ENCODE results near the gene SMIM36. TPM values are rescaled to one million over a fixed set of nuclear protein-coding genes. Genes with fewer than 3 reads are reported as not detected.
"Not testable (repeated sequence)": the region's sequence is repeated elsewhere in the genome, so short reads cannot be mapped to it uniquely, and the experiment has no call there.

Gene SMIM36
- total RNA-seq, 1 donor from 2014 or later: not detected

GRCh38 chr17:55530064-55530463 lies 18.8 kb upstream of the SMIM36 start:
- H3K4me3 Mint-ChIP-seq (ENCODE audit: low read depth): no peak overlapping the region
- peaks cover 15% of the 10 kb centered on the region for H3K27me3 Mint-ChIP-seq (ENCODE audit: low read depth)
- H3K4me1 Mint-ChIP-seq (ENCODE audit: low read depth): peaks cover 3% of the 10 kb centered on the region
- H3K36me3 Mint-ChIP-seq (ENCODE audit: low read depth): no peaks in the 10 kb centered on the region
- no peak overlapping the region for H3K27ac Mint-ChIP-seq
- H3K9me3 Mint-ChIP-seq: no peaks in the 10 kb centered on the region
- intact Hi-C loops (cut with micrococcal nuclease): no loop called here
- no peak for DNase-seq (ENCODE audit: low spot score)

- no peaks in the 10 kb centered on the region for H3K9me3 Mint-ChIP-seq
- peaks cover 16% of the 10 kb centered on the region for H3K27me3 Mint-ChIP-seq (ENCODE audit: low read depth)
- no peak overlapping the region for H3K4me3 Mint-ChIP-seq (ENCODE audit: low read depth)
- H3K27ac Mint-ChIP-seq: no peak overlapping the region
- peaks cover 15% of the 10 kb centered on the region for H3K4me1 Mint-ChIP-seq (ENCODE audit: low read depth)
- H3K36me3 Mint-ChIP-seq (ENCODE audit: low read depth): no peaks in the 10 kb centered on the region
- DNase-seq (ENCODE audit: low spot score): no peak
- intact Hi-C loops (cut with micrococcal nuclease): loop anchor here (2.0 to 10.0 kb wide), 4 partner anchors 47 to 205 kb away; no protein-coding TSS in a partner anchor
Measured at GRCh38 chr17:55527540-55528118, 16.4 kb upstream of the SMIM36 start.

GRCh38 chr17:55524440-55525220 lies 13.4 kb upstream of the SMIM36 start:
- DNase-seq (ENCODE audit: low spot score): no peak
- peaks cover 27% of the 10 kb centered on the region for H3K27me3 Mint-ChIP-seq (ENCODE audit: low read depth)
- H3K4me1 Mint-ChIP-seq (ENCODE audit: low read depth): peaks cover 15% of the 10 kb centered on the region
- intact Hi-C loops (cut with micrococcal nuclease): loop anchor here (5.0 to 10.0 kb wide), 2 partner anchors 50 to 208 kb away; no protein-coding TSS in a partner anchor
- no peaks in the 10 kb centered on the region for H3K36me3 Mint-ChIP-seq (ENCODE audit: low read depth)
- H3K27ac Mint-ChIP-seq: no peak overlapping the region
- H3K9me3 Mint-ChIP-seq: no peaks in the 10 kb centered on the region
- H3K4me3 Mint-ChIP-seq (ENCODE audit: low read depth): no peak overlapping the region

- not testable (repeated sequence) for DNase-seq (ENCODE audit: low spot score); H3K36me3 Mint-ChIP-seq (ENCODE audit: low read depth); H3K27ac Mint-ChIP-seq; H3K4me3 Mint-ChIP-seq (ENCODE audit: low read depth); H3K9me3 Mint-ChIP-seq
- intact Hi-C loops (cut with micrococcal nuclease): loop anchor here (10.0 kb wide), 1 partner anchor 52 kb away; no protein-coding TSS in a partner anchor
- peaks cover 23% of the 10 kb centered on the region for H3K27me3 Mint-ChIP-seq (ENCODE audit: low read depth)
- H3K4me1 Mint-ChIP-seq (ENCODE audit: low read depth): peaks cover 15% of the 10 kb centered on the region
Measured at GRCh38 chr17:55523032-55523431, 11.8 kb upstream of the SMIM36 start.

GRCh38 chr17:55521186-55521585 lies 9.9 kb upstream of the SMIM36 start:
- peaks cover 15% of the 10 kb centered on the region for H3K4me1 Mint-ChIP-seq (ENCODE audit: low read depth)
- H3K36me3 Mint-ChIP-seq (ENCODE audit: low read depth): no peaks in the 10 kb centered on the region
- no peak for DNase-seq (ENCODE audit: low spot score)
- no peak overlapping the region for H3K4me3 Mint-ChIP-seq (ENCODE audit: low read depth)
- H3K9me3 Mint-ChIP-seq: no peaks in the 10 kb centered on the region
- intact Hi-C loops (cut with micrococcal nuclease): loop anchor here (10.0 kb wide), 1 partner anchor 54 kb away; no protein-coding TSS in a partner anchor
- peaks cover 27% of the 10 kb centered on the region for H3K27me3 Mint-ChIP-seq (ENCODE audit: low read depth)
- no peak overlapping the region for H3K27ac Mint-ChIP-seq

- Mint-ChIP-seq H3K27me3 (ENCODE audit: low read depth) (peaks cover 29% of the 10 kb centered on the region), H3K4me1 (ENCODE audit: low read depth) (peaks cover 15% of the 10 kb centered on the region), H3K27ac (no peak overlapping the region), H3K9me3 (no peaks in the 10 kb centered on the region), H3K36me3 (ENCODE audit: low read depth) (no peaks in the 10 kb centered on the region), H3K4me3 (ENCODE audit: low read depth) (no peak overlapping the region)
- no peak for DNase-seq (ENCODE audit: low spot score)
- intact Hi-C loops (cut with micrococcal nuclease): loop anchor here (10.0 kb wide), 1 partner anchor 54 kb away; no protein-coding TSS in a partner anchor
Measured at GRCh38 chr17:55520402-55520801, 9.2 kb upstream of the SMIM36 start.

- H3K36me3 Mint-ChIP-seq (ENCODE audit: low read depth): no peaks in the 10 kb centered on the region
- no peak overlapping the region for H3K27ac Mint-ChIP-seq
- H3K9me3 Mint-ChIP-seq: no peaks in the 10 kb centered on the region
- peaks cover 33% of the 10 kb centered on the region for H3K27me3 Mint-ChIP-seq (ENCODE audit: low read depth)
- H3K4me1 Mint-ChIP-seq (ENCODE audit: low read depth): peaks cover 4% of the 10 kb centered on the region
- H3K4me3 Mint-ChIP-seq (ENCODE audit: low read depth): no peak overlapping the region
- intact Hi-C loops (cut with micrococcal nuclease): loop anchor here (10.0 kb wide), 1 partner anchor 134 kb away; no protein-coding TSS in a partner anchor
- no peak for DNase-seq (ENCODE audit: low spot score)
Measured at GRCh38 chr17:55518510-55518909, 7.3 kb upstream of the SMIM36 start.

GRCh38 chr17:55513885-55514590 lies 2.8 kb upstream of the SMIM36 start:
- H3K27ac Mint-ChIP-seq: no peak overlapping the region
- no peak overlapping the region for H3K4me3 Mint-ChIP-seq (ENCODE audit: low read depth)
- peaks cover 14% of the 10 kb centered on the region for H3K4me1 Mint-ChIP-seq (ENCODE audit: low read depth)
- H3K9me3 Mint-ChIP-seq: no peaks in the 10 kb centered on the region
- peaks cover 25% of the 10 kb centered on the region for H3K27me3 Mint-ChIP-seq (ENCODE audit: low read depth)
- intact Hi-C loops (cut with micrococcal nuclease): loop anchor here (5.0 to 10.0 kb wide), 5 partner anchors 92 to 522 kb away; partner anchors contain the start of gene MMD
- no peaks in the 10 kb centered on the region for H3K36me3 Mint-ChIP-seq (ENCODE audit: low read depth)
- DNase-seq (ENCODE audit: low spot score): peak; percentile 50

GRCh38 chr17:55507669-55508068 lies 3.6 kb downstream of the SMIM36 start:
- DNase-seq (ENCODE audit: low spot score); H3K27ac Mint-ChIP-seq; H3K4me1 Mint-ChIP-seq (ENCODE audit: low read depth); intact Hi-C loops (cut with micrococcal nuclease); H3K36me3 Mint-ChIP-seq (ENCODE audit: low read depth); H3K4me3 Mint-ChIP-seq (ENCODE audit: low read depth); H3K9me3 Mint-ChIP-seq: not testable (repeated sequence)
- peaks cover 11% of the 10 kb centered on the region for H3K27me3 Mint-ChIP-seq (ENCODE audit: low read depth)

- H3K36me3 Mint-ChIP-seq (ENCODE audit: low read depth); DNase-seq (ENCODE audit: low spot score); H3K4me3 Mint-ChIP-seq (ENCODE audit: low read depth); H3K27ac Mint-ChIP-seq; H3K27me3 Mint-ChIP-seq (ENCODE audit: low read depth); intact Hi-C loops (cut with micrococcal nuclease); H3K9me3 Mint-ChIP-seq; H3K4me1 Mint-ChIP-seq (ENCODE audit: low read depth): not testable (repeated sequence)
Measured at GRCh38 chr17:55501626-55502025, 9.6 kb downstream of the SMIM36 start.

GRCh38 chr17:55500103-55500502 lies 11.1 kb downstream of the SMIM36 start:
- DNase-seq (ENCODE audit: low spot score): no peak

GRCh38 chr17:55496094-55496881 lies 15.0 kb downstream of the SMIM36 start:
- Mint-ChIP-seq H3K9me3 (no peaks in the 10 kb centered on the region), H3K27ac (no peak overlapping the region), H3K4me1 (ENCODE audit: low read depth) (no peaks in the 10 kb centered on the region), H3K4me3 (ENCODE audit: low read depth) (no peak overlapping the region), H3K27me3 (ENCODE audit: low read depth) (peaks cover 15% of the 10 kb centered on the region), H3K36me3 (ENCODE audit: low read depth) (no peaks in the 10 kb centered on the region)
- intact Hi-C loops (cut with micrococcal nuclease): no loop called here
- no peak for DNase-seq (ENCODE audit: low spot score)

More at GRCh38 chr17:55500103-55500502, 11.1 kb downstream of the SMIM36 start:
- H3K27me3 Mint-ChIP-seq (ENCODE audit: low read depth): peaks cover 5% of the 10 kb centered on the region
- intact Hi-C loops (cut with micrococcal nuclease): no loop called here
- H3K27ac Mint-ChIP-seq: no peak overlapping the region
- H3K4me1 Mint-ChIP-seq (ENCODE audit: low read depth): no peaks in the 10 kb centered on the region
- H3K36me3 Mint-ChIP-seq (ENCODE audit: low read depth): no peaks in the 10 kb centered on the region
- no peak overlapping the region for H3K4me3 Mint-ChIP-seq (ENCODE audit: low read depth)
- no peaks in the 10 kb centered on the region for H3K9me3 Mint-ChIP-seq
